ENCODE data around the gene LHPP.
"Not testable (repeated sequence)": the region's sequence is repeated elsewhere in the genome, so short reads cannot be mapped to it uniquely, and the experiment has no call there.

LHPP gene, protein sequence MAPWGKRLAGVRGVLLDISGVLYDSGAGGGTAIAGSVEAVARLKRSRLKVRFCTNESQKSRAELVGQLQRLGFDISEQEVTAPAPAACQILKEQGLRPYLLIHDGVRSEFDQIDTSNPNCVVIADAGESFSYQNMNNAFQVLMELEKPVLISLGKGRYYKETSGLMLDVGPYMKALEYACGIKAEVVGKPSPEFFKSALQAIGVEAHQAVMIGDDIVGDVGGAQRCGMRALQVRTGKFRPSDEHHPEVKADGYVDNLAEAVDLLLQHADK

DNA sequence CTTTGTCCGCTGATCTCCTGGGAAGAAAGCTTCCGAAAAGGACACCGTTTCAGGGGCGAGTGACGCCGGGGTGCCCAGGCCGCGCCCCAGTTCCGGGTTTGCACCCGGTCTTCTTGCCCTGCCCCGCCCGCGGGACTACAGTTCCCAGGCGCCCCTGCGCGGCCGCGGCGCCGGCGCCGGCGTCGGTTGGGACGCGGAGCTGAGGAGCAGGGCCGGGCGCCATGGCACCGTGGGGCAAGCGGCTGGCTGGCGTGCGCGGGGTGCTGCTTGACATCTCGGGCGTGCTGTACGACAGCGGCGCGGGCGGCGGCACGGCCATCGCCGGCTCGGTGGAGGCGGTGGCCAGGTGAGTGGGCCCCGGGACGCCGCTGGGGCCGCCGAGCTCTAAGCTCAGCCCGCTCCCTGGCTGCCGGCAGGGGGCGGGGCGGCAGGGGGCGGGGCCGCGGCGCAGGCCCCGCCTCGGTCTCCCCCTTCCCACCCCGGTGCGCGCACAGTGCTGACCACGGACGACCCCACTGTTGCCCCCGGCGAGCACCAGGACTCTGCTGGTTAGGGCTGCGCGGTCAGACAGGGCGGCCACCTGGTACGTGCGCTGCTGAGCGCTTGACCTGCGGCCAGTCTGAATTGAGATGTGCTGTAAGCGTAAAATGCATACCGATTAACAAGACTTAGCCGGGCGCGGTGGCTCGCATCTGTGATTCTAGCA is at the start of gene LHPP:
Gene LHPP, plus strand, starts transcription at position 182 of the 706 bp plus-strand sequence. Its CDS starts 40 bp downstream, at position 222.
- DNase-seq, result peak; percentile 79

DNA sequence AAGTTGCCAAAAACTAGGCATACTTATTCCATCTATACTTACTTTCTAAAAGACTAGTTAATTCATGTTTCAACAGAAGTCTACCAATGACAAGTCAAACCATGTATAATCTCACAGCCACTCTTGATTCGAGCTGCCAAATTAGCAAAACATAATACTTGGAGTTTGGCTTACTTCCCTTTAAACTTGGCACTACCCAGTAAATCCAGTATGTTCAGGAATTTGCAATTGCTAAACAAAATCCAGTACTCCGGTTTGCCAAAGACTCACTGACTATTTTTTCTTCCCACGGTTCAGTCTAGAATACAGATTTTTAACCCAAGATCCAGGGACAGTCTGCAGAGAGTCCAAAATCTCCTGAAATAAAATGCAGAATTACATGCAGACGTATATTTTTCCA is 47.5 kb upstream of the LHPP start:
- no peak for DNase-seq

DNA sequence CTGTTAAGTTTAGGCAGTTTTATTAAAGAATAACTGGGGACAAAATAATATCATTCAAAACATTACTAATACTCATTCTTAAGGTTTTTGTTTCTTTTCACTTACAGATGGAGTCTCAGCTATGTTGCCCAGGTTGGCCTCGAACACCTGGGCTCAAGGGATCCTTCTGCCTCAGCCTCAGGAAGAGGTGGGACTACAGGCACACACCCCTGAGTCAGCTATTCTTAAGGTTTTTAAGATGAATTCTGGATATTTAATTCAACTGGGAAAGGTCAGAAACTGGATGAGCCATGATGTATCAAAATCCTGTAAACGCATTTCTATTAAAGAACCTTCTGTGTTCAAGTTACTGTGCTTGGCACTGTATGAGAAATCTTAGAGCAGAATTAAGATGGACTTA is 46.4 kb upstream of the LHPP start:
- no peak for DNase-seq

DNA sequence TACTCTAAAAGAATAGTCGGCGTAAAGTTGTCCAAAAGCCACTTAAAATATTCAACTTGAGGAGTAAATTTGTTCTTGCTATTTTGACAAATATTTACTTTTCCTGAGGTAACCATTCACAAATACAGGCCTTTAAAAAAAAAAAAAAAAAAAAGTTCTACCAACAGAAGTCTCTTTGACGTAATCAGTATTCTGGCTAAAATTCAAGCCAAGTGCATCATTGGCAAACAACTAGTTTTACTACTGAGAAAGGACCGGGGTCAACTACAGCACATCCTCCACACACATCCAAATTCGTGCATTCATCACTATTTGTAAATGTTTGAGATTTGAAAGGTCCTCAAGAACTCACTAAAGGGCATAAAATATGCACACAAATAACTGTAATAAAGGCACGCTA is 44.9 kb upstream of the LHPP start:
- no peak for DNase-seq

DNA sequence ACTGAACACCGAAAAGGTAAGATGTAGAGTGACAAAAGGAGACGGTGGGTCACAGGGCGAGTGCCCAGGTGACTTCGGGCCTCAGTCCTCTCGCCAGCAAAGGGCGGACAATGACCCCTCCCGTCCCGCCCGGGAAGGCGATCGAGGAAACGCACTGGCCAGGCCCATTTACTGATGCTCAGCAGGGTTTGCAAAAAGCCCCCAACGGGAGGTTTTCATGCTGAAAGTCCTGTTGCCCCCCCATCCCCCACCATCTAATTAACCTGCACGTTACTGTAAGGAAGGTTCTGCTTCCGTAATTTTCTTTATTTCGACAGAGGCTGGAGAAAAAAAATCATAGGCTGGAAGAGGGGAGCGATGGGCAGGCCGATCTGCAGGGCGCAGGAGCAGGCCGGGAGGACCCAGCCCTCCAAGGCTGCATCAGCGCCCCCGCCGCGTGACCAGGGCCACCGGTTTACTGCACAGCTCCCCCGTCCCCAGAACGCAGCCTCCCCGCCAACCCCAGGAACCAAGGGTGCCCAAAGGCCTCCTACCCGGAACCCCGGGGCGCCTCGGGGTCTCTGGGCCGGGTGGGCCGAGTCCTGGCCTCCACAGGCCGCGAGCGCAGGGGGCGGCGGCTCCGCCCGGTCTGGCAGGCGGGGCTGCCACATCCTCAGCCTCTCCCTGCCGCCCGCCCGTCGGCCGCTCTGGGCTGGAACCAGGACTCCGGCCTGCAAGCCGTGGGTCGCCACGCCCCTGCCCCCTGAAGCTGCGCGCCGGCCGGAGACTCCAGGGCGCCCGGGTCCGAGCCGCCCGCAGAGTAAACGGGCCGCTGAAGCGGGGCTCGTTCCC is 43.5 kb upstream of the LHPP start:
- DNase-seq, result peak; percentile 35

DNA sequence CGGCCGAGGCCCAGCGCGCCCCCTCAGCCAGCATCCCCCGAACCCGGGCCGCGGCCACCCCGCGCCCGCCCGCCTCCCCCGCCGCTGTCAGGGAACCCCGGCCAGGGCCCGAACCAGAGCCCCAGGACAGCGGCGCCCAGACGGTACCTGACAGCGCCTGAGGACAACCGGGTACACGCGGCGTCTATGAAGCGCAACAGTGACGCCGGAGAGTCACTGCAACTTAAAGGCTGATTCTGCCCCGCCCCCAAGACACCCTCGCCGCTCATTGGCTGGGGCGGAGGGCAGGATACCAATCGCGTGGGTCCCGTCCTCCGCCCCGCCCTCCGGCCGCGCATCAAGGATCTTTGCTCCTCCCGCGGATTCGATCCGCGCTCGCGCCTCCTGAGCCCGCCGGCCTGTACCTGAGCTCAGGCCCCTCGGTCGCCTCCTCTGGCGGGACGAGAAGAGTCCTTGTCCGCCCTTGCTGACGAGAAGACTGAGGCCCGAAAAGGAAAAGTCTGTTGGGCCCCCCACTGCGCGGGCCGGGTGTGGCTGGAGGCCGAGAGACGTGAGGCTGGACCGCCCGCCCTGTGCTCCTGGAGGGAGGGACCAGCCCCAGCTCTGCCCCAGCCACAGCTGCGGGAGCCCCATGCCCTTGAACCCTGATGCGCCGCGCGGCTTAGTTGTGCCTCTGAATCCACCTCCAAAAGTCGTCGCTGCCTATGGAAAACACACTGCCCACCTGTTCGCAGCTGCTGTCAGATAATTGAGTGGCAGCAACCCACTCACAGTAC is 42.7 kb upstream of the LHPP start, which contains the start of gene OAT:
Gene OAT, minus strand, starts transcription at position 198 of the 776 bp plus-strand sequence. CDS start 6,752 bp downstream, outside the sequence.
- DNase-seq, result peak; percentile 95

DNA sequence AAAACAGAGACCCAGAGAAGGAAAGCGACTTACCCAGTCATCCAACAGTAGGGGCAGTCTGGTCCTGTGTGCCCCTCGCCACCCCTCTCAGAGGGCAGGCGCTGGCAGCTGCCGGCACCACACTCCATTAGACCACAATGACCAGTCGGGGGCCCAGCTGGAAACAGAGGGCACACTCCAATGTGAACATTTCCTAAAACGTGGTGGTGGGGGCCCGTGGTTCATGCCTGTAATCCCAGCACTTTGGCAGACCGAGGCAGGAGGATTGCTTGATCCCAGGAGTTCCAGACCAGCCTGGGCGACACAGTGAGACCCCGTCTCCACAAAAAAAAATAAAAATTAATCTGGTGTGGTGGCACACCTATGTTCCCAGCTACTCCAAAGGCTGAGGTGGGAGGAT is 42.0 kb upstream of the LHPP start:
- DNase-seq, result no peak

DNA sequence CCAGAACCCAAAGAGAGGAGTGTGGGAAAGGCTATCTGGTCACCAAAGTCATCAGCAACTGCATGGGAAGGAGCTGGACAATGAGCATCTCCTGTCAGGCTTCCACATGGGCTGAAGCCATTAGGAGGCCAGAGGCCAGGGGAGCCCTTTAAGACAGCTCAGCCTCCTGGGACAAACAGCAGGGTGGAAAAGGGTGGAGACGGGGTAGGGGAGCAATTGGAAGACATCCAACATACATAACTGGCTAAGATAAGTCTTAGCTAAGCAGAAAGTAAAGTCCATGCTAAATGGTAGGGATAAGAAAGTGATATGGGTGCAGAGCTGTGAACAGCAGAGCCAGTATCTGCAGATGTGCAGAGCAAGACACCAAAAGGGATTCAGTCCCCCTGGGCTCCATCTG is 41.4 kb upstream of the LHPP start:
- no peak for DNase-seq

DNA sequence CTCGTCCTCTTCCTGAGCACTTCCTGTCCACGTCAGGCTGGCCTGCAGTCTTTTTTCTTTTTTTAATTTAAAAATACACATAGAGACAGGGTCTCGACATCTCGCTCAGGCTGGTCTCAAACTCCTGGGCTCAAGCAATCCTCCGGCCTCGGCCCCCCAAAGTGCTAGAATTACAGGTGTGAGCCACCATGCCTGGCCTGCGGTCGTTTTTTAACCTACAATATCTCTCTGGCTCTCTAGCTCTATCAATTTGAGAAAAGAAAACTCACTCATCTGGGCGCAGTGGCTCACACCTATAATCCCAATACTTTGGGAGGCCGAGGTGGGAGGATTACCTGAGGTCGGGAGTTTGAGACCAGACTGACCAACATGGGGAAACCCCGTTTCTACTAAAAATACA is 38.9 kb upstream of the LHPP start:
- DNase-seq, result no peak

DNA sequence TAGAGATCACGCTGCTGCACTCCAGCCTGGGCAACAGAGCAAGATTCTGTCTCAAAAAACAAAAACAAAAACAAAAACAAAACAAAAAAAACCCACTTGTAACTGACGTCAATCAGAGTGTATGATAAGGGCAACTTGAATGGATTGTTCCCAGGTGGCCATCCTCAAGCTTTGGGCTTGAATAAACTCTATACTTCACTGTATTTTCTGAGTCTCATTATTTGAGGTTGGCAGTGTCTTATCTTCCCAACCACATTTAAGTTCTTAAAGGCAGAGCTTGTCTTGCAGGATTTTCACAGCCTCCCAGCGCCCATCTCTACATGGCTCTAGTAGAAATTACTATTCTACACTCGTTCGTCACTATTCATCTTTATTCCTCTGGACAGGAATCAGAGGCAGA is 37.8 kb upstream of the LHPP start:
- DNase-seq, result no peak

DNA sequence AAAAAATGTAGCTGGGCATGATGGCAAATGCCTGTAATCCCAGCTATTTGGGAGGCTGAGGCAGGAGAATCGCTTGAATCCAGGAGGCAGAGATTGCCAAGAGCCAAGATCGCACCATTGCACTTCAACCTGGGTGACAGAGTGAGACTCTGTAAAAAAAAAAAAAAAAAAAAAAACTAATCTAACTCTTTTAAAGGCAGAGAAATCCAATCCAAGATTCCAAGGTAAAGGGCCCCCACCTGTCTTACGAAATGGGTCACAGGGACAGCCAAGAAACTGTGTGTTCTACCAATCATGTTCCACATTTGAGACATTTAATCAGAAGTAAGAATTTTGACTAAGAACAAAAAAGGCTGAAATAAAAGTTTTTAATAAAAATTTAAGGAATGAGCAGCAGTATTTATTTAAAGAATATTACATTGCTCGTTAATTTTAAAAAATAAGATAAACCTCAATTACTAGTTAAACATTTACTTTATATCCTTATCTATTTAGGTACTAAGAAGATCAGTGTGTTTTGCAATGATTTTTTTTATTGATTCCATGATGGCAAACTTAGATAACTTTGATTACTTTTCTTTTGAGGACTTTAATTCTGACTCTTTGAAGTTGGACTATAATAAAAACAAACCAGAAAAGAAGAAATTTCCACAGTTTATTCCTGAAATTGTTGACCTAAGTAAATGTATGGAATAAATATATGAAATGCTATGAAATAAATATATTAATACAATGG is 36.2 kb upstream of the LHPP start:
- no peak for DNase-seq

DNA sequence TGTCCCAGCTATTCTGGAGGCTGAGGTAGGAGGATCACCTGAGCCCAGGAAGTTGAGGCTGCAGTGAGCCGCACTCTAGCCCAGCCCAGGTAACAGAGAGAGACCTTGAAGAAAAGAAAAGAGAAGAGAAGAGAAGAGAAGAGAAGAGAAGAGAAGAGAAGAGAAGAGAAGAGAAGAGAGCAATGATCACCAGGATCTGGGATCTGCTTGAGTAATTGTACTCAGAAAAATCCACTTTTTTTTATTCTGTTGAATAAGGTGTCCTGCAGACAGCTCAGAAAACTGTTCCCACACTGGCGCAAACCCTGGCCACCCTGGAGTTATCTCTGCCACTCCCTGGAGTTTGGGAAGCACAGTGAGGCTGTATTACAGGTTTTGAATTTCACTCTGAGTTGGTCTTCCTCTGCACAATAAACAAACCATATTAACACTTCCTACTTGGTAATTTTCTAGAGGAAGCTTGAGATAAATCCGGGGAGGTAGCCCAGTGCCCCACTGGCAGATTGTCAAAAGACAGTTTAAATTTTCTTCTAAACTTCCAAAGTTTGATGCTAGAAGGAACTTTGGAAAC is 33.3 kb upstream of the LHPP start:
- DNase-seq, result no peak

DNA sequence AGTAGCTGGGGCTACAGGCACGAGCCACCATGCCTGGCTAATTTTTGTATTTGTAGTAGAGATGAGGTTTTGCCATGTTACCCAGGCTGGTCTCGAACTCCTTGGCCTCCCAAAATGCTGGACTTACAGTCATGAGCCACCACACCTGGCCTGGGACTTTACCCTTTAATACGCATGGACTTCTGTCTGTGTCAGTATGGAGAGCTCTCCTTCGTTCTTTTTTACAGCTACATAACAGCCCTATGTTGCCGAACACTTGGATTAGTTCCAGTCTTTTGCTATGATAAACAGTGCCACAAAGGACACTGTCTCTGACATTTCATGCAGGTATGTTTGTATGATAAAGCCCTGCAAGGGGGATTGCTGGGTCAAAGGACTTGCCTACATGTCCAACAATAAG is 32.0 kb upstream of the LHPP start:
- no peak for DNase-seq

DNA sequence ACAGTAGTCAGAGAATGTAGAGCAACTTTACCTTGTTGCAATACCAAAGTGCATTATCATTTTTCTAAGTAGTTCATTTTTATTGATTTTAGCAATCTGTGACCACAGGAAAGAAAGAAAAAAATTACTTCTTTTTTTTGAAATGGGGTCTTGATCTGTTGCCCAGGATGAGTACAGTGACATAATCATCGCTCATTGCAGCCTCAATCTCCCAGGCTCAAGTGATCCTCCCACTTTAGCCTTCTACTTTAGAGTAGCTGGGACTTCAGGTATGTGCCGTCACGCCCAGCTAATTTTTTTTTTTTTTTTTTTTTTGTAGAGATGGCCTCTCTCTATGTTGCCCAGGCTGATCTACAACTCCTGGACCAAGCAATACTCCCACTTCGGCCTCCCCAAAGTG is 31.5 kb upstream of the LHPP start:
- DNase-seq, result no peak

DNA sequence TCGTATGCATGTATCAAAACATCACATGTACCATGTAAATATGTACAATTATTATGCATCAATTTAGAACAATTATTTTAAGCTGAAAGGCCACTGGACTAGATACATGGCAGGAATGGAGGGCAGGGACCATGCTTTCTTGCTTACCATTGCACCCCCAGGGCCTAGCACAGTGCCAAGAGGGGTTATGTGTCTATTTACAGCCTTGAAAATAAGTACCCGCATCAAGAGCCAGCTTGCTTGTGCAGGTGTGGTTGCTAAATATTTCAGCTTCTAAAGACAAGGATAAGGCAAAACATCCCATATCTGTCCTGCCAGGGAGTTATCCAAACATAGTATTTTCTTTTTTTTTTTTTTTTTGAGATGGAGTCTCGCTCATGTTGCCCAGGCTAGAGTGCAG is 28.2 kb upstream of the LHPP start:
- no peak for DNase-seq

DNA sequence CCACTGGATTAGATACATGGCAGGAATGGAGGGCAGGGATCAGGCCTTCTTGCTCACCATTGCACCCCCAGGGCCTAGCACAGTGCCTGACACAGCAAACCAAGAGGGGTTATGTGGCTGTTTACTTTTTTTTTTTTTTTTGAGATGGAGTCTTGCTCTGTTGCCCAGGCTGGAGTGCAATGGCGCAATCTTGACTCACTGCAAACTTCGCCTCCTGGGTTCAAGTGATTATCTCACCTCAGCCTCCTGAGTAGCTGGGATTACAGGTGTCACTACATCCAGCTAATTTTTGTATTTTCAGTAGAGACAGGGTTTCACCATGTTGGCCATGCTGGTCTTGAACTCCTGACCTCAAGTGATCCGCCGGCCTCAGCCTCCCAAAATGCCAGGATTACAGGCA is 25.9 kb upstream of the LHPP start:
- not testable (repeated sequence) for DNase-seq

DNA sequence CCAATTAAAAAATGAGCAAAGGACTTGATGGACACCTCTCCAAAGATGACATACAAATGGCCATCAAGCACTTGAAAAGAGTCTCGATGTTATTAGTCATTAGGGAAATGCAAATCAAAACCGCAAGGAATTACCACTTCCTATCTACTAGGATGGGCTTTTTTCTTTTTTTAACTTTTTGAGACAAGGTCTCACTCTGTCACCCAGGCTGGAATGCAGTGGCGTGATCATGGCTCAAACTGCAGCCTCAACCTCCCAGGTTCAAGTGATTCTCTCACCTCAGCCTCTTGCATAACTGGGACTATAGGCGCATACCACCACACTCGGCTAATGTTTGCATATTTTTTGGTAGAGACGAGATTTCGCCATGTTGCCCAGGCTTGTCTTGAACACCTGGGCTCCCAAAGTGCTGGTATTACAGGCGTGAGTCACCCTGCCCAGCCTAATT is 25.4 kb upstream of the LHPP start:
- no peak for DNase-seq

DNA sequence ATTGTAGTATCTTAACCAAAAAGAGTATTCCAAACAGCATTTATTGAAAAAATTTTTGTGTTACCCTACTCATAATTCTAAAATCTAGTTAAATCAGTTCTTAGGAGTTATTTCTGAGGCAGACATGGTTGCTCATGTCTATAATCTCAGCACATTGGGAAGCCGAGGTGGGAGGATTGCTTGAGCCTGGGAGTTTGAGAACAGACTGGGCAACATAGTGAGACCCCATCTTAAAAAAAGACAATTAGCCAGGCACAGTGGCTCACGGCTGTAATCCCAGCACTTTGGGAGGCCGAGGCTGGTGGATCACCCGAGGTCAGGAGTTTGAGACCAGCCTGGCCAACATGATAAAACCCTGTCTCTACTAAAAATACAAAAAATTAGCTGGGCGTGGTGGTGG is 19.9 kb upstream of the LHPP start:
- DNase-seq, result not testable (repeated sequence)

DNA sequence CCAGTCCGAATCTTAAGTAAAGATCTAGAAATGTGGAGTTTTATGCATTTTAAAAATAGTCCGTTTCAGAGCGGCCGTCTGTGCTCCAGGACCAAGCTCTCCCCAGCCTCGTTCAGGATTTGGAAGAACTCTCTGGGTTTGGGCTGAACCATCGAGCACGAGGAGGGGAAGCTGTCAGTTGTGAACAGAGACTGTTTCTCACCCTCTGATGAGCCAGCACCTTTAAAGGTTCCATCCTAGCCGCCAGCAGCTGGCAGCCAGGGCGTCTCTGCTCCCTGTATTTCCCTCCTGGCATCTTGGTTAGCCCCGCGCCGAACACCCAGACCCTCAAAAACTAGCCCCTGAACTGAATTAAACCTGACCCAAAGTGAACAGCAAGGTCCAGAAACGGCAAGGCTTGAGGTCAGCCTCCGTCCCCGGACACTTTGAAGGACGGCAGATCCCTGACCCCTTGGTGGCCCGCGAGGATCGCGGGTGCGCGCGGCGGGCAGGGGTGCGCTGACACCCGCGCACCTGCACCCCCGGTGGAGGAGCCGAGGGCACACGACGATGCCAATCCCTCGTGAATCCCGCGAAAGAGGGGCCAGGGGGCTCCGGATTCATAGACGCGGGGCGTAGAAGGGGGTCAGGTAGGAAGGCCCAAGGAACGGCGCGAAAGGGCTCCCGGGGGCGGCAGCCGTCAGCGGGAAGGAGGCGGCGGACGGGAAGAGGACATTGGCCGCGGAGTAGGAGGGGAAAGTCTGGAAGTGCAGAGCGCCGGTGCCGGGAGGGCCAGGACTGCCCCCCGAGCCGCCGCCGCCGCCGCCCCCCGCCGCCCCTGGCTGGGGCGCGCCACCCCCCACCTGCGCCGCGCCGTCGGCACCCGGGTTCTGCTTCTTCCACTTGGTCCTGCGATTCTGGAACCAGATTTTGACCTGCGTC is 14.5 kb upstream of the LHPP start:
- no peak for DNase-seq

DNA sequence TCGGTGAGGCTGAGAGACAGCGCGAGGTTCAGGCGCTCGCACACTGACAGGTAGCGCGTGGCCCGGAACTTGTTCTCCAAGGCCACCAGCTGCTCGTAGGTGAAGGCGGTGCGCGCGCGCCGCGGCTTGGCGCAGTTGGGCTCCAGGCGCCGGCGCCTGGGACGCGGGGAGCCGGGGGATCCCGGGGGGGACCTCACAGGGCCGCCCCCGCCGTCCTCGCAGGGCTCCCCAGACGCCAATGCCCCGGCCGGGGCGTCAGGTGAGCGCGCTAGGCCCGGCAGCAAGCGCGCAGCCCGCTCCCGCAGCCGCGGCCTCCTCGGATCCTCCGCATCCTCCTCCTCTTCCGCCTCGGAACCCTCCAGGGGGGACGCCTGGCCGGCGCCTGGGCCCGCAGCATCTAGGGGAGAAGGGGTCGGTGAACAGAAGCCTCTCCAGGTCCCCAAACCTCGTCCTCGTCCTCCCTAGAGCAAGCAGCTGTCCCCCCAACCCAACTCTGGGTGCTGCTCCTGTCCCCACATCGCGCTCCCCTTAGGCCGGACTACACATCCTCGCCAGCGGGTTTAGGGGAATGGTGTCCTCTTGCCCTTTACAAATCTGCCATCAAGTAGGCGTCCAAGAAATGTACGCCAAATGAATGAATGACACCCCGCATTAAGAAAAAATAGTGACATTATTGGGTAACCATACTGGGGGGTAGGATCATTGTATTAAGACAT is 13.7 kb upstream of the LHPP start:
- DNase-seq, result peak; percentile 46
